HG03354 (cell line): ENCODE results near the gene EPS15.

Experiments used
- ATAC-seq: cut with Tn5 transposase; IDR thresholded peaks from one replicate; pipeline ENCODE4 v1.9.1; 2021; ENCODE audit warnings: mild to moderate bottlenecking; ENCODE audit not compliant: unreplicated experiment, poor library complexity, severe bottlenecking

The EPS15 gene

GRCh38 chr1:51516649-51517158 is 2.4 kb downstream of the EPS15 start:
- no peak for ATAC-seq

- ATAC-seq: no peak
Observed at GRCh38 chr1:51515982-51516648, 3.0 kb downstream of the EPS15 start.

- no peak for ATAC-seq
Observed at GRCh38 chr1:51515312-51515960, 3.6 kb downstream of the EPS15 start.

GRCh38 chr1:51514733-51515132 is 4.3 kb downstream of the EPS15 start:
- no peak for ATAC-seq

- peak; percentile 38 for ATAC-seq
Observed at GRCh38 chr1:51512606-51513005, 6.5 kb downstream of the EPS15 start.

- ATAC-seq: peak; percentile 51
Observed at GRCh38 chr1:51512120-51512519, 6.9 kb downstream of the EPS15 start.

- no peak for ATAC-seq
Observed at GRCh38 chr1:51509773-51510172, 9.3 kb downstream of the EPS15 start.

GRCh38 chr1:51506537-51506936 is 12.5 kb downstream of the EPS15 start:
- ATAC-seq: peak; percentile 37

- peak; percentile 62 for ATAC-seq
Observed at GRCh38 chr1:51504806-51505525, 14.1 kb downstream of the EPS15 start.

- ATAC-seq: peak; percentile 69
Observed at GRCh38 chr1:51501218-51501630, 17.8 kb downstream of the EPS15 start.

- ATAC-seq: no peak
Observed at GRCh38 chr1:51499694-51500093, 19.4 kb downstream of the EPS15 start.

- ATAC-seq: no peak
Observed at GRCh38 chr1:51498924-51499323, 20.1 kb downstream of the EPS15 start.

- no peak for ATAC-seq
Observed at GRCh38 chr1:51497340-51497739, 21.7 kb downstream of the EPS15 start.

- no peak for ATAC-seq
Observed at GRCh38 chr1:51494138-51494830, 24.8 kb downstream of the EPS15 start.

GRCh38 chr1:51491166-51491981 is 27.7 kb downstream of the EPS15 start:
- ATAC-seq: peak; percentile 45

- ATAC-seq: no peak
Observed at GRCh38 chr1:51489472-51489871, 29.6 kb downstream of the EPS15 start.

- no peak for ATAC-seq
Observed at GRCh38 chr1:51488372-51489050, 30.6 kb downstream of the EPS15 start.

GRCh38 chr1:51487628-51488027 is 31.4 kb downstream of the EPS15 start:
- ATAC-seq: no peak

- ATAC-seq: no peak
Observed at GRCh38 chr1:51484591-51484990, 34.5 kb downstream of the EPS15 start.
